NCI-H1092 (cell line): ENCODE data around the gene FOXL3.
"Not testable (repeated sequence)": the region's sequence is repeated elsewhere in the genome, so short reads cannot be mapped to it uniquely, and the experiment has no call there.

Experiments
- DNase-seq: peaks from one replicate; lab custom pipeline; 2025; lab: John Stamatoyannopoulos, UW

Gene FOXL3

GRCh38 chr7:255038-255435 is 34.9 kb upstream of the FOXL3 start:
- no peak for DNase-seq

- DNase-seq = no peak
Measured at GRCh38 chr7:255721-256361, 34.1 kb upstream of the FOXL3 start.

- DNase-seq = no peak
Measured at GRCh38 chr7:256461-256940, 33.5 kb upstream of the FOXL3 start.

DNA sequence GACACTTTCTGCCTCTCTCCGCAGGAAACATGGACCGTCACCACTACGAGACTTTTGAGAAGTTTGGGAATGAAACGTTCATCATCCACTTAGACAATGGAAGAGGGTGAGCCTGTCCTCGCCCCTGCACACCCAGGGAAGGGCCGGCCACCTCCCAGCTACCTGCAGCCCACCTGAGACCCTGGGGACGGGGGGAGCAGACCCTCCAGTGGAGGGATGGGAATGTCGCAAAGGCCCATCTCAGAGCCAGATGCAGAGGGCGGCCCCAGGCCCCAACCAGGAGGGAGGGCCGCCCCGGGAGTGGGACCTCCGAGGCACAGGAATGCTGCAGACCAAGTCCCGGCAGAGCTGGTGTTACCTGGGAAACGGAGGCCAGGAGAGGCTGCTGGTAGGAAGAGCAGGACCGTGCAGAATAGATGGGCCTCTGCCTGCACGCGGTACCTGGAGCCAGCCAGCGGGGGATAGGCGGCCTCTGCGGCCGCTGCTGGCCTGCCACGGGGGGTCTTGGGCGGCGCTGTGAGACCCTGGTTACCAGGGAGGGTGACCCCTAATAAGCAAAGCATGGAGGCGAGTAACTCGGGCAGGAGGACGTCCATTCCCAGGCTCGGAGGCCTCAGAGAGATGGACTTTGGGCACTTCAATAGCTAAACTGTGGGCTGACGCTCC is 32.9 kb upstream of the FOXL3 start:
- no peak for DNase-seq

- DNase-seq = no peak
Measured at GRCh38 chr7:257647-257992, 32.4 kb upstream of the FOXL3 start.

DNA sequence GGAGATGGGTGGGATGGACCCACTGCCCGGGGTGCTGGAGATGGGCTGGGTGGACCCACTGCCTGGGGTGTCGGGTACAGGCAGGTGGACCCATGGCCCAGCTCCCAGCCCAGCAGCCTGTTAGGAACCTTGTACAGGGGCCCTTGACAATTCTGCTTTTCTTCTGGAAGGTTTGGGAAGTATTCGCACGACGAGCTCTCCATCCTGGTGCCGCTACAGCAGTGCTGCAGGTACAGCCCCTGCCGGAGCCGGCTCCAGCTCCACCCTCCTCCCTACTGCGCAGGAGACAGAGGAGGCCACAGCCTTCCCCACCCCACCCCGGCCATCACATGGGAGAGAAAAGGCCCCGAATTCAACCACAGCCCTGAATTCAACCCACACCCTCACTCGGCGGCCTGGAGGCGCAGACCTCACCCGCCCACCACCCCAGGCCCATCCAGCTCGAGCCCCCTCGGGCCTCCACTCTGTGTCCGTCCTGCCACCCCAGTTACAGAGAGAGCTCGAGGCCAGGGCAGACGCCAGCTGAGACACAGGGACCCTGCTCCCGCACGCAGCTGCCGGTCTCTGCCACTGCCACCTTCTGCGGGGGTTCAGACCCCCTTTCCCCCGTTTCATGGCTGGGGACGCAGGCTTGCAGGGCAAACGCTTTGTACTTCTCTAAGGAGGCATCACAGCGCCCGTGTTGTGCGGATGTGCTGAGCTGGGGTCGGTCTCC is 31.3 kb upstream of the FOXL3 start:
- DNase-seq = no peak

- no peak for DNase-seq
Measured at GRCh38 chr7:259191-259505, 30.8 kb upstream of the FOXL3 start.

- DNase-seq = no peak
Measured at GRCh38 chr7:259751-260405, 30.1 kb upstream of the FOXL3 start.

- DNase-seq = no peak
Measured at GRCh38 chr7:260441-261281, 29.3 kb upstream of the FOXL3 start.

- no peak for DNase-seq
Measured at GRCh38 chr7:261341-262250, 28.4 kb upstream of the FOXL3 start.

GRCh38 chr7:262251-262572 is 27.8 kb upstream of the FOXL3 start:
- no peak for DNase-seq

DNA sequence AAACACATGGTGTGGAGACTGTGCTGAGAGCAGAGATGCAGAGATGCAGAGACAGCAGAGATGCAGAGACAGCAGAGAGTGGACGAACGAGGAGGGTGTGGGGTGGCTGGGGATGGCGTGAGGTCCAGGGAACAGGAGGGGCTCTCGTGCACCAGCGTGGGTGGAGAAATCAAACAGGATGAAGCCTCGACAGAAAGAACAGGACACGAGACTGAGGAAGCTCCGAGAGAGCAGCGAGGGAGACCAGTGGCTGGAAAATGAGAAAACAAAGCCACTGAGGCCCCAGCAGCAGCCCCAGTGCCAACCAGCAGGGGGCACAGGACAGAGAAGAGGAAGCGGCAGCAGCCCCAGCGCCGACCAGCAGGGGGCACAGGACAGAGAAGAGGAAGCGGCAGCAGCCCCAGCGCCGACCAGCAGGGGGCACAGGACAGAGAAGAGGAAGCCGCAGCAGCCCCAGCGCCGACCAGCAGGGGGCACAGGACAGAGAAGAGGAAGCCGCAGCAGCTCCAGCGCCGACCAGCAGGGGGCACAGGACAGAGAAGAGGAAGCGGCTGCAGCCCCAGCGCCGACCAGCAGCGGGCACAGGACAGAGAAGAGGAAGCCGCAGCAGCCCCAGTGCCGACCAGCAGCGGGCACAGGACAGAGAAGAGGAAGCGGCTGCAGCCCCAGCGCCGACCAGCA is 27.2 kb upstream of the FOXL3 start:
- DNase-seq = not testable (repeated sequence)

DNA sequence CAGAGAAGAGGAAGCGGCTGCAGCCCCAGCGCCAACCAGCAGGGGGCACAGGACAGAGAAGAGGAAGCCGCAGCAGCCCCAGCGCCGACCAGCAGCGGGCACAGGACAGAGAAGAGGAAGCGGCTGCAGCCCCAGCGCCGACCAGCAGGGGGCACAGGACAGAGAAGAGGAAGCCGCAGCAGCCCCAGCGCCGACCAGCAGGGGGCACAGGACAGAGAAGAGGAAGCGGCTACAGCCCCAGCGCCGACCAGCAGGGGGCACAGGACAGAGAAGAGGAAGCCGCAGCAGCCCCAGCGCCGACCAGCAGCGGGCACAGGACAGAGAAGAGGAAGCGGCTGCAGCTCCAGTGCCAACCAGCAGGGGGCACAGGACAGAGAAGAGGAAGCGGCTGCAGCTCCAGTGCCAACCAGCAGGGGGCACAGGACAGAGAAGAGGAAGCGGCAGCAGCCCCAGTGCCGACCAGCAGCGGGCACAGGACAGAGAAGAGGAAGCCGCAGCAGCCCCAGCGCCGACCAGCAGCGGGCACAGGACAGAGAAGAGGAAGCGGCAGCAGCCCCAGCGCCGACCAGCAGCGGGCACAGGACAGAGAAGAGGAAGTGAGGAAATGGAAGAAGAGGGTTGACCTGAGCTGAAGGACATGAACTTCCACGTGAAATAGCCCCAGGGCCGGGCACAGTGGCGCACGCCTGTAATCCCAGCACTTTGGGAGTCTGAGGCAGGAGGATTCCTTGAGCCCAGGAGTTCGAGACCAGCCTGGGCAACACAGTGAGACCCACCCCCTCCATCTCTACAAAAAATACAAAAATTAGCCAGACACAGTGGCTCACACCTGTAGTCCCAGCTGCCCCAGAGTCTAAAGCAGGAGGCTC is 26.3 kb upstream of the FOXL3 start:
- not testable (repeated sequence) for DNase-seq

DNA sequence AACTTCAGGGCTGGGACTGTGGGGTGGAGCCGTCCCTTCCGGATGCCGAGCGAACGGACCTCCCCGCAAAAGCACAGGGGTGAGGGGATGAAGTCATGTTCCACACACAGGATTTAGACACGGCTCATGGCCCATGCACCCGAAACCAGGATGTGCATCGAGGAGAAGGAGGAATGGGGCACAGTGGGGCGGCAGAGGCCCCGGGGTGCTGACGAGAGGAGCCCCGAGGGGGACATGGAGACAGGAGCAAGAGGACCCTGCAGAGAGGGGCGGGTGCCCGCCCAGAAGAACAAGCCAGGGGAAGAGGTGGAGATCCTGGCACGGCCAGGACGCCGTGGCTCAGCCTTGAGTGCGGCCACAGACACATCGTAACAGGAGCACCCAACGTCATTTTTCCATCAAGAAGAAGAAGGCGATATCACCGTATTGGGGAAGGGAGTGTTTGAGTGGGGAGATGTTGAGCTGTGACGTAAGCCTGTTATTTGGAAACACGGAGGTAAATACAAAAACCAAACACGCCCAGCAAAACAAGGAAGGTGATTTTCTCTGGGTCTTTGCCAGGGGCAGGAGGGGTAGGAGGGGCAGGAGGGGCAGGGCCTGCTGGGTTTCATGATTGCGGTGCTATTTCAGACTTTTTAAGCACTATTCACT is 25.3 kb upstream of the FOXL3 start:
- peak; percentile 15 for DNase-seq

- DNase-seq = no peak
Measured at GRCh38 chr7:265192-265997, 24.6 kb upstream of the FOXL3 start.

DNA sequence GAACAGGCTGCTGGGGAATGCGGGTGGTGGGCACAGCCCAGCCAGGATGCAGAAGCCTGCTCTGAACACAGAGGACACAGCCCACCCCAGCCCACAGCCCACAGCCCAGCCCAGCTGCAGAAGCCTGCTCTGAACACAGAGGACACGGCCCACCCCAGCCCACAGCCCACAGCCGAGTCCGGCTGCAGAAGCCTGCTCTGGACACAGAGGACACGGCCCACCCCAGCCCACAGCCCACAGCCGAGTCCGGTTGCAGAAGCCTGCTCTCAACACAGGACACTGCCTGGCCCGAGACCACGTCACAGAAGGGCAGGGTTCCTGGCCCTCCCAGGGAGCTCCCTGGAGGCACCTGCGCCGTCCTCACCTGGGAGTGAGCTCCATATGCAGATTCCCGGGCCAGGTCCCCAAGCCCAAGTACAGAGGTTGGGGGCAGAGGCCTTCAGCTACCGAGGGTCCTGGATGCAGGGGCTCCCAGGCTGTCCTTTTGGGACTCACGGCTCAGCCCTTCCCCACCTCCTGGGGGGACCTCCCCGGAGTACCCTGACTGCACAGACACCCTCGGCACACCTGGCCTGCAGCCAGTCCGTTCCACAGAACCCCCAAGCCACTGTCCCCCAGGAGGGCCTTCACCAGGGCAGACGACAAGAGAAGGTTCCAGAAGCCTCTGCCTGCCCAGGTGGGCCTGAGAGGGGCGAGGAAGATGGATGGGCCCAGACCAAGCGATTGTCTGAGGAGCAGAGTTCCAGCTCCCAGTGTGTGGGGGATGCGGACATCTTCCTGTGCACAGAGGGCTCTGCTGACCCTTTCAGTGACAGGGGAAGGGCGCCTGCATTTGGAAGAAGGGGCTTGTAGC is 23.7 kb upstream of the FOXL3 start:
- no peak for DNase-seq
